Neuron (in vitro differentiated cells): ENCODE results near the gene ZNF132.

Experiments used
- H2AFZ ChIP-seq: one replicate; pipeline ENCODE4 v1.6.1; 2013; ENCODE audit warnings: low read depth, mild to moderate bottlenecking, inconsistent platforms, low read length, moderate library complexity
- H3K27me3 ChIP-seq: one replicate; pipeline ENCODE4 v1.6.1; 2013; ENCODE audit warnings: low read length; ENCODE audit not compliant: insufficient read depth
- H3K36me3 ChIP-seq: one replicate; pipeline ENCODE4 v1.6.1; 2013; ENCODE audit warnings: low read length; ENCODE audit not compliant: insufficient read depth
- H3K4me1 ChIP-seq: one replicate; pipeline ENCODE4 v1.6.1; 2013; ENCODE audit warnings: low read length; ENCODE audit not compliant: insufficient read depth
- H3K4me3 ChIP-seq: 2 replicates; pipeline ENCODE4 v1.5.1; 2013; ENCODE audit warnings: mild to moderate bottlenecking, low read length, moderate library complexity
- H3K9me3 ChIP-seq: one replicate; pipeline ENCODE4 v1.6.1; 2013; ENCODE audit warnings: low read length

Gene ZNF132

GRCh38 chr19:58397533-58398037, 42.4 kb downstream of the ZNF132 start:
- Histone ChIP-seq H3K9me3 (no peaks in the 10 kb centered on the region), H3K4me3 (no peak overlapping the region), H2AFZ (no peak overlapping the region), H3K4me1 (peaks cover 11% of the 10 kb centered on the region), H3K36me3 (peaks cover 35% of the 10 kb centered on the region), H3K27me3 (no peaks in the 10 kb centered on the region)

DNA sequence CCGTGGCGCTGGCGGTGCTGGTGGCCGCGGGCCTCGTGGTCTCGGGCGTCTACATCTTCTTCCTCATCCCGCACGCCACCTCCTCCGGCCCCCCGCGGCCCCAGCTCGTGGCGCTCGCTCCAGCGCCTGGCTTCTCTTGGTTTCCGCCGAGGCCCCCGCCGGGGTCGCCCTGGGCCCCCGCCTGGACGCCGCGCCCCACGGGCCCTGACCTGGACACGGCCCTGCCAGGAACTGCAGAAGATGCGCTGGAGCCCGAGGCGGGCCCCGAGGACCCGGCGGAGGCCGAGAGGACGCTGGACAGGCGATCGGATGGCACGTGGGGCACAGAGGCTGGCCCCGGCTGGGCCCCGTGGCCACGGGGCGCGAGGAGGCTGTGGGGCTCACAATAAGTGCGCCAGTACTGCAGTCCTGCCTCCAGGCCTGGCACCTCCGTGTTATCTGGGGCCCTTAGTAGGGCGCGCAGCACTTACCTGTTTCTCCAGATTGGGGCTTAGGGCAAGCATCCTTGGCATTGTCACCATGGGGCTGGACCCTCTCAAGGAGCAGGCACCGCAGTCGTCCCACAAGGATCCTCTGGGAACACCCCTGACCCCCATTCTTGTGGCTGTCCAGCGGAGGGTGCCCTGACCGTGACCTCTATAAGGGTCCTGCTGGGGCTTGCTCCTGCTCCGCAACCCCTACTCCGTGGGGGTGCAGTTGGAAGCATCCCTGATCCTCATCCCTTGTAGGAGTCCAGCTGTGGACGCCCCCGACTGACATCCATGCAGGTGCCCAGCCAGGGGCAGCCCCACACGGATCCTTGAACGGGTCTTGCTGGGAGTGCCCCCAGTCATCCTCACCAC, 43.0 kb downstream of the ZNF132 start:
- peaks cover 7% of the 10 kb centered on the region for H3K4me1 ChIP-seq
- no peak overlapping the region for H2AFZ ChIP-seq
- peaks cover 38% of the 10 kb centered on the region for H3K36me3 ChIP-seq
- H3K9me3 ChIP-seq = no peaks in the 10 kb centered on the region
- no peak overlapping the region for H3K4me3 ChIP-seq
- H3K27me3 ChIP-seq = no peaks in the 10 kb centered on the region

DNA sequence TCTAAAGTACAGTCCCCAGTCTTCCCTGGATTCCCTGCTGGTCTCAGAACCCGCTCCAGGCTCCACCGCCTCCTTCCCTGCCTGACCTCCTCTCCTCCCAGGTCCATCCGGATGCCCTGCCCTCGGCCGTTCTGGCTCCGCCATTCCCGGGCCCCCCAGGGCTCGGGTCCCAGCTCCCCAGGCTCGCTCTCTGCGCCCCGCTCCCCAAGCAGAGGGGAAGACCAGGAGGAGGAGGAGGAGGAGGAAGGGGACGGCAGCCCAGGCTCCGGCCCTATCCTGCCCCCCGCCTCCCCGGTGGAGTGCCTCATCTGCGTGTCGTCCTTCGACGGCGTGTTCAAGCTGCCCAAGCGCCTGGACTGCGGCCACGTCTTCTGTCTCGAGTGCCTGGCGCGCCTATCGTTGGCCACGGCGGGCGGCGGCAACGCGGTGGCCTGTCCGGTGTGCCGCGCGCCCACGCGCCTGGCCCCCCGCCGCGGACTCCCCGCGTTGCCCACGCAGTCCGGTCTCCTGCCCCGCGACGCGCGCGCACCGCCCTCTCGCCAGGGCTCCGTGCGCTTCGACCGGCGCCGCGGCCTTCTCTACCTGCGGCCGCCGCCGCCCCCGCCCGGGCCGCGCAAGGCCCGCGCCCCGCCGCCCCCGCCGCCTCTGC, 43.9 kb downstream of the ZNF132 start:
- Histone ChIP-seq H3K36me3 (peaks cover 40% of the 10 kb centered on the region), H3K9me3 (no peaks in the 10 kb centered on the region), H2AFZ (no peak overlapping the region), H3K4me1 (peaks cover 7% of the 10 kb centered on the region), H3K27me3 (no peaks in the 10 kb centered on the region), H3K4me3 (no peak overlapping the region)

GRCh38 chr19:58395220-58395978, 44.6 kb downstream of the ZNF132 start, which contains the start of gene RNF225:
TSS of gene RNF225 (plus strand) at chr19:58395656. CDS start at chr19:58396090, 434 bp downstream.
- H3K27me3 ChIP-seq = no peaks in the 10 kb centered on the region
- no peak within 1 kb of the TSS for H2AFZ ChIP-seq
- no peak within 1 kb of the TSS for H3K4me3 ChIP-seq
- H3K36me3 ChIP-seq = peaks cover 47% of the 10 kb centered on the region
- H3K4me1 ChIP-seq = peaks cover 3% of the 10 kb centered on the region
- H3K9me3 ChIP-seq = no peaks in the 10 kb centered on the region

GRCh38 chr19:58394821-58395219, 45.1 kb downstream of the ZNF132 start:
- Histone ChIP-seq H2AFZ (no peak overlapping the region), H3K9me3 (no peaks in the 10 kb centered on the region), H3K4me1 (no peaks in the 10 kb centered on the region), H3K4me3 (no peak overlapping the region), H3K36me3 (peaks cover 47% of the 10 kb centered on the region), H3K27me3 (no peaks in the 10 kb centered on the region)

GRCh38 chr19:58393725-58394033, 46.3 kb downstream of the ZNF132 start:
- Histone ChIP-seq H3K27me3 (no peaks in the 10 kb centered on the region), H3K9me3 (no peaks in the 10 kb centered on the region), H3K36me3 (peaks cover 54% of the 10 kb centered on the region), H3K4me3 (no peak overlapping the region), H2AFZ (no peak overlapping the region), H3K4me1 (peaks cover 4% of the 10 kb centered on the region)

DNA sequence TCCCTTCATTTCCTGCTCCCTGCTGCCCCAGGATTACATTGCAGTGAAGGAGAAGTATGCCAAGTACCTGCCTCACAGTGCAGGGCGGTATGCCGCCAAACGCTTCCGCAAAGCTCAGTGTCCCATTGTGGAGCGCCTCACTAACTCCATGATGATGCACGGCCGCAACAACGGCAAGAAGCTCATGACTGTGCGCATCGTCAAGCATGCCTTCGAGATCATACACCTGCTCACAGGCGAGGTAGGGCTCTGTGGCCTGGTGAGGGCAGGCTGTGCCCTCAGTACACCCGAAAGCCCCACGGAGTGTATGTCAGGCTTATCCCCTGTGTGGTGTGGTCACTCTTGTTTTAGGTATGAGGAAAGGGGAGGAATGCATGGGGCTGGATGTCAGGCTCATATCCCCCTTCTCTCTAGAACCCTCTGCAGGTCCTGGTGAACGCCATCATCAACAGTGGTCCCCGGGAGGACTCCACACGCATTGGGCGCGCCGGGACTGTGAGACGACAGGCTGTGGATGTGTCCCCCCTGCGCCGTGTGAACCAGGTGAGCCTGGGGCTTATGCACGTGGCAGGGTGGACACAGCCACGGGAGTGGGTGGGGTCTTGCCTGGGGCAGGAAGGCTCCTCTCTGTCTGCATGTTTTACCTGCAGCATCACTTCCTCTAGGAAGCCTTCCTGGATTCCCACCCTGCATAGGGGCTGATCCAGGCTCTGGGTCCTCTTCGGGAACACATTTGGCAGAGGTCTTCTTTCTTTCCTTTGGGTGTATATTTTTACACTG, 46.8 kb downstream of the ZNF132 start:
- H3K4me3 ChIP-seq = no peak overlapping the region
- H3K36me3 ChIP-seq = peaks cover 58% of the 10 kb centered on the region

DNA sequence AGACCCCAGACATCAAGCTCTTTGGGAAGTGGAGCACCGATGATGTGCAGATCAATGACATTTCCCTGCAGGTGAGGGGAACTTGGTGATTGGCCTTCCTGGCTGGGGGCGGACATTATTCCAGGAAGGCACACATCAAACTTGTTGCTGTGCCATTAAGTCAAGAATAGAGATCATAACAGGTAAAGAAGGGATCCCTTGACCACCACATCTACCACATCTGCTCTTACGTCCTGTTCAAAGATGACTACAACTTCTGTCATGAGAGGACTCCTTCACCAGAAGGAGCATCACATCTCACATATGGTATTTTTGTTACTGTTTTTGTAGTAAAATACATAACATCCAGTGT, 51.8 kb downstream of the ZNF132 start:
- H3K9me3 ChIP-seq = no peaks in the 10 kb centered on the region
- H3K4me1 ChIP-seq = peaks cover 26% of the 10 kb centered on the region
- no peak overlapping the region for H2AFZ ChIP-seq
- no peaks in the 10 kb centered on the region for H3K27me3 ChIP-seq
- H3K4me3 ChIP-seq = peak overlapping the region; percentile 76
- peaks cover 32% of the 10 kb centered on the region for H3K36me3 ChIP-seq

More for the DNA sequence above, 46.8 kb downstream of the ZNF132 start:
- Histone ChIP-seq H3K9me3 (no peaks in the 10 kb centered on the region), H3K27me3 (no peaks in the 10 kb centered on the region), H2AFZ (no peak overlapping the region), H3K4me1 (peaks cover 7% of the 10 kb centered on the region)

DNA sequence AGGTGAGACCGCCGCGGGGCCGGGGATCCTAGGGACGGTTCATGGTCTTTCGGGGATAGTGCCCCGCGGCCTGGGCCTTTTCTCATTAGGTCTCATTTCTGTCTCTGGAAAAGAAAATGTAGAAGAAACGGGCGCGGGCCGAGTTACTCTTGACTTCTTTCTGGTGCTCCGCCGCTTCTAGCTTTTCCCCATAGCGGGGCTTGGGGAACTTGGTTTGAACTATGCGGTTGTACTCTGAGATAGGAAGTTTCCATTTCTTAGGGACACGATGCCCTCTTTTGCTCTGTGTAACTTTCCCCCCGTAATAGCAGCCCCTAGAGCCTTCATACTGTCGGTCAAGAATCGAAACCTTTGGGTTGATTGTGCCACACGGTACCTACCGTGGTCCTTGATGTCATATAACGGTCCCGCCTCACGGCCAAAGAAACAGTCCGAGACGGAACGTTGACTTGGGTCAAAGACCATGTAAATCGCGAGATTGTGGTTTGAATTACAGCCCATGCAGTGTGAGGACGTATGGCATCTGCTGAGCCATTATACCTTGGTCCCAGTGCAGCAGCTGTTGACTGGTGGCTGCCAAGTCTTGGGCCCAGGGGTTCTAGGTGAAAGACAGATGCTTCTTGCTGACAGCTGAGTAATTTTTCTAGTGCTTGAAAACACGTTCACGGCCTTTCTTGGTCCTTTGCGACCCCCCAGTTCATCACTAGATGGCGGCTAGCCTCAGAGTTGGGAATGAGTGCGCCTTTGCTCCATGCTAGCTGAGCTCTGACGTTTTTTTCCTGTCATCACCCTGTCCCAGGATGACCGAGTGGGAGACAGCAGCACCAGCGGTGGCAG, 52.4 kb downstream of the ZNF132 start:
- Histone ChIP-seq H3K4me3 (peak overlapping the region; percentile 76), H3K9me3 (no peaks in the 10 kb centered on the region), H2AFZ (no peak overlapping the region), H3K36me3 (peaks cover 26% of the 10 kb centered on the region), H3K27me3 (no peaks in the 10 kb centered on the region), H3K4me1 (peaks cover 26% of the 10 kb centered on the region)

DNA sequence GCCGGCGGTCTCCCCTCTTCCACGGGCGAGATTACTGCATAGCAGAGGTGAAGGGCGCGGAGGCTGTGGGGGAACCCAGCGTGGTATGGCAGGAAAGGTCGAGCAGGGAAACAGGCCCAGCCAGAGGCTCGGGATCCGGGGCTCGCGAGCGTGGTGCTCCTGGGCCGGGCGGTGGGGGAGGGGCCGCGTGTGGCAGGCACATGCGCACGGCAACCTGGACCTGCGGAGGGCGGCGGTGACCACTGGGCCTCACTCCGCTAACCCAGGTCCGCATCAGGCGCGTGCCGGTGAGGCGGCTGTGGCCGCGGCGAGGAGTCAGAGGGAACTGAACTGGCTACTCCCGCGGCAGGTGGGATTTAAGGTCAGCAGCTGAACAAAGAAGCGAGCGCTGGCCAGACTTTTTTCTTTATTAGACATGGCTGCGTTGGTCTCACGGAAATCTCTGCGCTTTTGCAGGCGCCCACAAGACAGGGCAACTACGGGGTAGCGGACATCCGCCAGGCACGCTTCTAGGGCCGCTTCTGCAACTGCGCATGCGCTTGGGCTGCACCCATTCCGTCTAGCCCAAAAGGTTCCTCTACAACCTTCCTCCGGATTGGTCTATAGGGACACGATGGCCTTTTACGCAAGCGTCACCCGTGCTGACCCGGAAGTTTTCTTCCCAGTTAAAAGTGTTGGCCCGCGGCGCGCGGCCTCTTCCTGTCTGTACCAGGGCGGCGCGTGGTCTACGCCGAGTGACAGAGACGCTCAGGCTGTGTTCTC, 53.2 kb downstream of the ZNF132 start, which contains the start of gene RPS5:
TSS of gene RPS5 (plus strand) at position 694 of the 762 bp plus-strand sequence. CDS start 869 bp downstream, outside the sequence.
- H3K4me1 ChIP-seq = peaks cover 31% of the 10 kb centered on the region
- H3K9me3 ChIP-seq = no peaks in the 10 kb centered on the region
- H3K27me3 ChIP-seq = no peaks in the 10 kb centered on the region
- H3K36me3 ChIP-seq = peaks cover 21% of the 10 kb centered on the region
- peak within 1 kb of the TSS; percentile 76 for H3K4me3 ChIP-seq
- H2AFZ ChIP-seq = peak within 1 kb of the TSS; percentile 6

DNA sequence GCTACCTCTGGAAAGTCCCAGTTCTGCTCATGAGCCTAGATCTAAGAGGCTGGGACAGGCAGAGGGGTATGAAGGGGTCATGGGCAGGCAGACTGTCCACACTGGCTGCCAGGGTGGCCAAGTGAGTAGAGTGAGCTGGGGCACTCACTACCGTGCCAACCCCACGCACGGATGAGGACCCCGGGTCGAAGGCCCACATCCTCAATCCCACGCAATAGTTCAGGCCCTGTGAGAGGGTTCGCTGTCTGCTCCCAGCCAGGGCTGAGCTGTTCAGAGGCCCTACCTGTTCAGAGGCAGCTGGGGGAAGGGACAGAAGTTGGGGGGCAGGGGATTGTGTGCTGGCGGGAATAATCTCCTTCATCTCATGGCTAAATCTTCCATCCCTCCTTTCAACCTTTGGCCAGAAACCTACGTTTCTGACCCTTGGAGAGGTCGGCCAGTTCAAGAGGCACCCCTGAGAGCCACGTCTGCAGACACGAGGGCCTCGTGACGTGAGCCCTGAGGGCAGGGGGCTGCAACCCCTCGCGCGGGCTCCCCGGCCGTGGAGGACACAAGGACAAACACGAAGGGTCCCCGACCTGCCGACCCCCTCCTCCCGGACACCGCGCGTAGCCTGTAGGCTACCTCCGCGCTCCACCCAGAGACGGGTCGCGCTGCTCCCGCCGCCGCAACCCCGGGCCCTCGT, 53.9 kb downstream of the ZNF132 start:
- Histone ChIP-seq H3K9me3 (no peaks in the 10 kb centered on the region), H3K4me3 (peak overlapping the region; percentile 76), H3K36me3 (peaks cover 20% of the 10 kb centered on the region), H2AFZ (peak overlapping the region; percentile 6), H3K27me3 (no peaks in the 10 kb centered on the region), H3K4me1 (peaks cover 32% of the 10 kb centered on the region)
